ENCODE measurements around the gene INSM2. TPM values are rescaled to one million over a fixed set of nuclear protein-coding genes. Genes with fewer than 3 reads are reported as not detected.

The INSM2 gene
- total RNA-seq, 1 experiment from 2014 or later = not detected

DNA sequence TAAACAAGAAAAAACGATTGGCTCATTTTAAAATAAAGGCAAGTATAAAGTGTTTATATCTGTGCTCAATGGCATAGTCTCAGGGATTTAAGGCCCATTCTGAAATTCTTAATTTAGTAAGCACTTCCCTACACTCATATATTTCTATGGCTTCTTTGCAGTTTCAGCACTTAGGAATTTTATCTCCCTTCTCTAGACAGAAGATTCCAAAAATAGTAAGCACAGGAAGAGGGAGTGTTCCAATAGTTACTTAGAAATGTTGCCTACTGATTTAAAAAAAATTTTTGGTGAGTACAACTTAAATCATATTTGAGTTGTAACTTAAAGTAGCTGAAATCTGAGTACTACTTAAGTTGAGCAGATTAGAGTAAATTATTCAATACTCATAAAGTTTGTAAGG is 19.8 kb downstream of the INSM2 start:
- ATAC-seq = no peak

DNA sequence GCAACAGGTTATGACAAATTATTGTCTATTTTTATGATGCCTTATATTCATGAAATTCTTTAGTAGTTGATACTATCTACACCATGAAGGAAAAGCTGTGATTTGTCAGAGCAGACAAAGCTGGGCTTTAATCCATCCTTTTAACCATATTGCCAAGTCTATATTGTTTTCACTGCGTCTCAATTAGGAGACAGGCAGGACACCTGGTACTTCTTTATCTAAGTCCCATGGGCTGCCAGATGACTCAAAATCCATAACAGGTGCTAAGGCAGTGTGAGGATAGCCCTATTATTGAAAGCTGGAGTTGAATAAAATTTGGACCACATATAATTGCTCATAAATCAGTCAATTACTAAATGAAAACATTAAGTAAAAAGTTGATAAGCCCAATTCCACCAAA is 22.6 kb downstream of the INSM2 start:
- Histone ChIP-seq H3K36me3 (ENCODE audit: control insufficient read depth, insufficient read depth, low read length) (no peaks in the 10 kb centered on the region), H3K9me3 (ENCODE audit: control insufficient read depth, insufficient read depth, low read depth, low read length) (no peaks in the 10 kb centered on the region), H3K4me3 (ENCODE audit: low read depth in 2 of 2, low read length in 2 of 2) (no peak overlapping the region), H3K4me1 (ENCODE audit: control insufficient read depth, insufficient read depth, low read length) (no peaks in the 10 kb centered on the region), H3K27me3 (ENCODE audit: control insufficient read depth, insufficient read depth, low read length) (no peaks in the 10 kb centered on the region), H3K27ac (ENCODE audit: low read length) (no peak overlapping the region)
- ATAC-seq (no peak), DNase-seq (ENCODE audit: low read depth, low spot score) (no peak)
- CTCF ChIA-PET = no interaction called here
- no TSS peak for BruUV-seq (replicated peaks)
- no peak for TF ChIP-seq SIN3A (IDR thresholded peaks at IDR 0.05; ENCODE audit: borderline replicate concordance, insufficient read depth, low read depth, low read length)
- TF ChIP-seq, protein P1, sequence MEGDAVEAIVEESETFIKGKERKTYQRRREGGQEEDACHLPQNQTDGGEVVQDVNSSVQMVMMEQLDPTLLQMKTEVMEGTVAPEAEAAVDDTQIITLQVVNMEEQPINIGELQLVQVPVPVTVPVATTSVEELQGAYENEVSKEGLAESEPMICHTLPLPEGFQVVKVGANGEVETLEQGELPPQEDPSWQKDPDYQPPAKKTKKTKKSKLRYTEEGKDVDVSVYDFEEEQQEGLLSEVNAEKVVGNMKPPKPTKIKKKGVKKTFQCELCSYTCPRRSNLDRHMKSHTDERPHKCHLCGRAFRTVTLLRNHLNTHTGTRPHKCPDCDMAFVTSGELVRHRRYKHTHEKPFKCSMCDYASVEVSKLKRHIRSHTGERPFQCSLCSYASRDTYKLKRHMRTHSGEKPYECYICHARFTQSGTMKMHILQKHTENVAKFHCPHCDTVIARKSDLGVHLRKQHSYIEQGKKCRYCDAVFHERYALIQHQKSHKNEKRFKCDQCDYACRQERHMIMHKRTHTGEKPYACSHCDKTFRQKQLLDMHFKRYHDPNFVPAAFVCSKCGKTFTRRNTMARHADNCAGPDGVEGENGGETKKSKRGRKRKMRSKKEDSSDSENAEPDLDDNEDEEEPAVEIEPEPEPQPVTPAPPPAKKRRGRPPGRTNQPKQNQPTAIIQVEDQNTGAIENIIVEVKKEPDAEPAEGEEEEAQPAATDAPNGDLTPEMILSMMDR (IDR thresholded peaks at IDR 0.05) = no peak
- TF ChIP-seq TCF7L2 (IDR thresholded peaks at IDR 0.05; ENCODE audit: low read depth, low read length) = no peak
- TF ChIP-seq POLR2AphosphoS5 (IDR thresholded peaks at IDR 0.05; ENCODE audit: low read depth, low read length) = no peak
- TF ChIP-seq, protein P2, sequence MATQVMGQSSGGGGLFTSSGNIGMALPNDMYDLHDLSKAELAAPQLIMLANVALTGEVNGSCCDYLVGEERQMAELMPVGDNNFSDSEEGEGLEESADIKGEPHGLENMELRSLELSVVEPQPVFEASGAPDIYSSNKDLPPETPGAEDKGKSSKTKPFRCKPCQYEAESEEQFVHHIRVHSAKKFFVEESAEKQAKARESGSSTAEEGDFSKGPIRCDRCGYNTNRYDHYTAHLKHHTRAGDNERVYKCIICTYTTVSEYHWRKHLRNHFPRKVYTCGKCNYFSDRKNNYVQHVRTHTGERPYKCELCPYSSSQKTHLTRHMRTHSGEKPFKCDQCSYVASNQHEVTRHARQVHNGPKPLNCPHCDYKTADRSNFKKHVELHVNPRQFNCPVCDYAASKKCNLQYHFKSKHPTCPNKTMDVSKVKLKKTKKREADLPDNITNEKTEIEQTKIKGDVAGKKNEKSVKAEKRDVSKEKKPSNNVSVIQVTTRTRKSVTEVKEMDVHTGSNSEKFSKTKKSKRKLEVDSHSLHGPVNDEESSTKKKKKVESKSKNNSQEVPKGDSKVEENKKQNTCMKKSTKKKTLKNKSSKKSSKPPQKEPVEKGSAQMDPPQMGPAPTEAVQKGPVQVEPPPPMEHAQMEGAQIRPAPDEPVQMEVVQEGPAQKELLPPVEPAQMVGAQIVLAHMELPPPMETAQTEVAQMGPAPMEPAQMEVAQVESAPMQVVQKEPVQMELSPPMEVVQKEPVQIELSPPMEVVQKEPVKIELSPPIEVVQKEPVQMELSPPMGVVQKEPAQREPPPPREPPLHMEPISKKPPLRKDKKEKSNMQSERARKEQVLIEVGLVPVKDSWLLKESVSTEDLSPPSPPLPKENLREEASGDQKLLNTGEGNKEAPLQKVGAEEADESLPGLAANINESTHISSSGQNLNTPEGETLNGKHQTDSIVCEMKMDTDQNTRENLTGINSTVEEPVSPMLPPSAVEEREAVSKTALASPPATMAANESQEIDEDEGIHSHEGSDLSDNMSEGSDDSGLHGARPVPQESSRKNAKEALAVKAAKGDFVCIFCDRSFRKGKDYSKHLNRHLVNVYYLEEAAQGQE (IDR thresholded peaks at IDR 0.05; ENCODE audit: insufficient read depth in 1 of 2, low read depth in 2 of 2, low read length in 1 of 2) = no peak
- in situ Hi-C loops (cut with HindIII; ENCODE audit: low pct_unique_long_range_greater_than_20kb, low sequenced_read_pairs) = no loop called here
- intact Hi-C loops (cut with micrococcal nuclease; ENCODE audit: unreplicated experiment) = no loop called here
- POLR2A ChIA-PET = no interaction called here

More for the DNA sequence above, 19.8 kb downstream of the INSM2 start:
- no peaks in the 10 kb centered on the region for H3K9me3 ChIP-seq (ENCODE audit: control insufficient read depth, insufficient read depth, low read depth, low read length)
- intact Hi-C loops (cut with micrococcal nuclease; ENCODE audit: unreplicated experiment) (no loop called here), in situ Hi-C loops (cut with HindIII; ENCODE audit: low pct_unique_long_range_greater_than_20kb, low sequenced_read_pairs) (no loop called here)
- no peaks in the 10 kb centered on the region for H3K36me3 ChIP-seq (ENCODE audit: control insufficient read depth, insufficient read depth, low read length)
- BruUV-seq (replicated peaks) = no TSS peak
- TF ChIP-seq, protein P2 (IDR thresholded peaks at IDR 0.05; ENCODE audit: insufficient read depth in 1 of 2, low read depth in 2 of 2, low read length in 1 of 2) = no peak
- TF ChIP-seq SIN3A (IDR thresholded peaks at IDR 0.05; ENCODE audit: borderline replicate concordance, insufficient read depth, low read depth, low read length) (no peak), TCF7L2 (IDR thresholded peaks at IDR 0.05; ENCODE audit: low read depth, low read length) (no peak), POLR2AphosphoS5 (IDR thresholded peaks at IDR 0.05; ENCODE audit: low read depth, low read length) (no peak)
- TF ChIP-seq, protein P1 (IDR thresholded peaks at IDR 0.05) = no peak
- no peak overlapping the region for H3K4me3 ChIP-seq (ENCODE audit: low read depth in 2 of 2, low read length in 2 of 2)
- no peaks in the 10 kb centered on the region for H3K4me1 ChIP-seq (ENCODE audit: control insufficient read depth, insufficient read depth, low read length)
- no peak overlapping the region for H3K27ac ChIP-seq (ENCODE audit: low read length)
- POLR2A ChIA-PET = no interaction called here
- no peaks in the 10 kb centered on the region for H3K27me3 ChIP-seq (ENCODE audit: control insufficient read depth, insufficient read depth, low read length)
- CTCF ChIA-PET = no interaction called here
- DNase-seq (ENCODE audit: low read depth, low spot score) = no peak
